HCT116 (cell line): Measurements from ENCODE around the gene RHOD. TPM values are rescaled to one million over a fixed set of nuclear protein-coding genes. Genes with fewer than 3 reads are reported as not detected.

Experiments used
- ATAC-seq: fragments of 200-7000 bp; cut with Tn5 transposase; 2 replicates; pipeline ENCODE4 v1.9.1; 2020; ENCODE audit warnings: mild to moderate bottlenecking, moderate library complexity
- BruUV-seq: library from RNA; stranded (reverse); fragments of 400-500 nt; replicated peaks from 2 replicates; lab custom pipeline; 2021; lab: Mats Ljungman, UMichigan
- CTCF ChIA-PET: fragments of 300-600 bp; sonication (Branson Sonifier 250); formaldehyde crosslinking; loops from one replicate; lab custom pipeline; 2021; ENCODE audit warnings: antibody characterized with exemption; lab: Charles Lee
- POLR2A ChIA-PET: fragments of 300-600, 350-600 bp; sonication (Branson Sonifier 250); formaldehyde crosslinking; loops from one replicate; lab custom pipeline; 2021; ENCODE audit warnings: antibody characterized with exemption; lab: Charles Lee
- RAD21 ChIA-PET, 2 experiments: fragments of 300-600 bp; sonication (Branson Sonifier 250); formaldehyde crosslinking; loops; one replicate each; lab custom pipeline; 2023; ENCODE audit warnings: low total read pairs in 2 of 2; ENCODE audit not compliant: uncharacterized antibody in 2 of 2, unreplicated experiment in 2 of 2, low non-redundant PET in 1 of 2; lab: Charles Lee
- DNase-seq: peaks from one replicate; pipeline ENCODE4 v3.0.0-alpha.2; 2010; ENCODE audit warnings: low read depth, low spot score
- H2AFZ ChIP-seq: fragments of 200-600 bp; shearing (Covaris generic), sonication (generic); 2 replicates; pipeline ENCODE4 v1.6.1; 2017; ENCODE audit warnings: low read depth, mixed run types, mixed read lengths, antibody characterized with exemption, low read length; ENCODE audit not compliant: poor library complexity, severe bottlenecking
- H3K27ac ChIP-seq: 2 replicates; pipeline ENCODE4 v1.5.1; 2012; ENCODE audit warnings: low read depth, low read length
- H3K27me3 ChIP-seq: fragments of 200-600 bp; sonication (generic); 2 replicates; pipeline ENCODE4 v1.6.1; 2016; ENCODE audit warnings: mixed run types, low read length, mixed read lengths; ENCODE audit not compliant: insufficient read depth
- H3K36me3 ChIP-seq, 2 experiments: fragments of 200-500 bp in 1 of 2; fragments of 200-600 bp in 1 of 2; sonication (Bioruptor generic) in 1 of 2; sonication (generic) in 1 of 2; 2 replicates each; pipeline versions ENCODE4 v1.5.1 to v1.6.1; 2014 to 2016; ENCODE audit warnings: low read length in 2 of 2, inconsistent platforms in 1 of 2, mixed read lengths in 1 of 2, mixed run types in 1 of 2; ENCODE audit not compliant: insufficient read depth in 2 of 2, control insufficient read depth in 1 of 2
- H3K4me1 ChIP-seq, 2 experiments: fragments of 200-600 bp in 1 of 2; sonication (generic) in 1 of 2; 2 replicates each; pipeline versions ENCODE4 v1.5.1 to v1.6.1; 2012 to 2017; ENCODE audit warnings: low read length in 2 of 2, inconsistent platforms in 1 of 2, mild to moderate bottlenecking in 1 of 2, mixed read lengths in 1 of 2, mixed run types in 1 of 2, moderate library complexity in 1 of 2; ENCODE audit not compliant: insufficient read depth in 2 of 2, control insufficient read depth in 1 of 2
- H3K4me2 ChIP-seq: fragments of 200-600 bp; sonication (generic); 2 replicates; pipeline ENCODE4 v1.6.1; 2017; ENCODE audit warnings: mixed run types, low read length, mixed read lengths
- H3K4me3 ChIP-seq, 2 experiments: fragments of 200-600 bp in 1 of 2; sonication (generic) in 1 of 2; replicated peaks in 1 of 2; 2 replicates each; pipeline ENCODE4 v1.5.1; 2011 to 2016; ENCODE audit warnings: low read length in 2 of 2, control low read depth in 1 of 2, low read depth in 1 of 2, mild to moderate bottlenecking in 1 of 2, mixed read lengths in 1 of 2, mixed run types in 1 of 2
- H3K79me2 ChIP-seq: fragments of 200-600 bp; sonication (generic); 2 replicates; pipeline ENCODE4 v1.6.1; 2017; ENCODE audit warnings: mild to moderate bottlenecking, mixed run types, low read length, moderate library complexity, mixed read lengths; ENCODE audit not compliant: insufficient read depth
- H3K9ac ChIP-seq: fragments of 200-600 bp; sonication (generic); 2 replicates; pipeline ENCODE4 v1.6.1; 2016; ENCODE audit warnings: low read length, mixed read lengths
- H3K9me2 ChIP-seq: fragments of 200-600 bp; sonication (generic), shearing (Covaris generic); 2 replicates; pipeline ENCODE4 v1.6.1; 2017; ENCODE audit warnings: mixed run types, mild to moderate bottlenecking, moderate library complexity; ENCODE audit not compliant: insufficient read depth
- H3K9me3 ChIP-seq, 2 experiments: fragments of 200-500 bp in 1 of 2; fragments of 200-600 bp in 1 of 2; sonication (Bioruptor generic) in 1 of 2; sonication (generic) in 1 of 2; 2 replicates each; pipeline ENCODE4 v1.6.1; 2014 to 2017; ENCODE audit warnings: low read length in 2 of 2, mixed read lengths in 2 of 2, inconsistent platforms in 1 of 2, low read depth in 1 of 2, mild to moderate bottlenecking in 1 of 2, mixed run types in 1 of 2, moderate library complexity in 1 of 2; ENCODE audit not compliant: control insufficient read depth in 1 of 2, insufficient read depth in 1 of 2
- H4K20me1 ChIP-seq: fragments of 200-600 bp; sonication (generic), shearing (Covaris generic); 2 replicates; pipeline ENCODE4 v1.6.1; 2017; ENCODE audit warnings: mixed run types, mild to moderate bottlenecking, moderate library complexity; ENCODE audit not compliant: insufficient read depth
- CBX3 ChIP-seq: IDR thresholded peaks from 2 replicates; pipeline ENCODE4 v1.6.1; 2012; ENCODE audit warnings: low read depth
- CEBPB ChIP-seq: IDR thresholded peaks from 2 replicates; pipeline ENCODE4 v1.6.1; 2012; ENCODE audit warnings: low read depth
- ELF1 ChIP-seq: IDR thresholded peaks from 2 replicates; pipeline ENCODE4 v1.6.1; 2012; ENCODE audit warnings: low read depth, borderline replicate concordance
- EZH2 ChIP-seq: fragments of 200-600 bp; sonication (generic); IDR thresholded peaks from 2 replicates; pipeline ENCODE4 v1.6.1; 2017; ENCODE audit warnings: antibody characterized with exemption, mixed run types
- FOSL1 ChIP-seq: IDR thresholded peaks from 2 replicates; pipeline ENCODE4 v1.6.1; 2012; ENCODE audit warnings: low read depth
- JUND ChIP-seq: IDR thresholded peaks from 2 replicates; pipeline ENCODE4 v1.6.1; 2012
- POLR2A ChIP-seq: IDR thresholded peaks from 2 replicates; pipeline ENCODE4 v1.7.0; 2011; ENCODE audit warnings: borderline replicate concordance; ENCODE audit not compliant: insufficient read depth, insufficient read length; ENCODE audit errors: extremely low read depth
- SIN3A ChIP-seq: IDR thresholded peaks from 2 replicates; pipeline ENCODE4 v1.6.1; 2012; ENCODE audit warnings: low read depth
- SP1 ChIP-seq: IDR thresholded peaks from 2 replicates; pipeline ENCODE4 v1.6.1; 2012; ENCODE audit warnings: low read depth
- SRF ChIP-seq: IDR thresholded peaks from 2 replicates; pipeline ENCODE4 v1.6.1; 2012; ENCODE audit warnings: low read depth
- YY1 ChIP-seq: IDR thresholded peaks from 2 replicates; pipeline ENCODE4 v1.6.1; 2011; ENCODE audit warnings: low read length, low read depth, moderate library complexity, mild to moderate bottlenecking; ENCODE audit not compliant: insufficient replicate concordance; ENCODE audit errors: extremely low read depth
- intact Hi-C: fragments of 100-400 bp; cut with micrococcal nuclease; formaldehyde crosslinking; loops from 2 replicates; pipeline ENCODE4 v1.10.0; 2022
- total RNA-seq: library from RNA; stranded (reverse); gene quantifications from one replicate; pipeline ENCODE4 v1.2.1, GENCODE V29; 2021; ENCODE audit not compliant: unreplicated experiment
- TF ChIP-seq, protein P1 (sequence below), 3 experiments: fragments of 200-600 bp in 1 of 3; sonication (generic) in 1 of 3; IDR thresholded peaks in 2 of 3; conservative IDR thresholded peaks in 1 of 3; 2 replicates each; pipeline ENCODE4 v1.5.1; 2012 to 2017; ENCODE audit warnings: low read depth in 2 of 3, low read length in 2 of 3, antibody characterized with exemption in 1 of 3, borderline replicate concordance in 1 of 3, control low read depth in 1 of 3, mild to moderate bottlenecking in 1 of 3, mixed read lengths in 1 of 3, mixed run types in 1 of 3, moderate library complexity in 1 of 3; ENCODE audit not compliant: insufficient read depth in 1 of 3
- TF ChIP-seq, protein P2 (sequence below): IDR thresholded peaks from 2 replicates; pipeline ENCODE4 v1.6.1; 2012
- TF ChIP-seq, protein P3 (sequence below): IDR thresholded peaks from 2 replicates; pipeline ENCODE4 v1.6.1; 2011; ENCODE audit warnings: mild to moderate bottlenecking, low read length, moderate library complexity; ENCODE audit not compliant: insufficient replicate concordance; ENCODE audit errors: extremely low read depth

Gene RHOD
- total RNA-seq, 1 experiment from 2014 or later = 42.0 TPM

DNA sequence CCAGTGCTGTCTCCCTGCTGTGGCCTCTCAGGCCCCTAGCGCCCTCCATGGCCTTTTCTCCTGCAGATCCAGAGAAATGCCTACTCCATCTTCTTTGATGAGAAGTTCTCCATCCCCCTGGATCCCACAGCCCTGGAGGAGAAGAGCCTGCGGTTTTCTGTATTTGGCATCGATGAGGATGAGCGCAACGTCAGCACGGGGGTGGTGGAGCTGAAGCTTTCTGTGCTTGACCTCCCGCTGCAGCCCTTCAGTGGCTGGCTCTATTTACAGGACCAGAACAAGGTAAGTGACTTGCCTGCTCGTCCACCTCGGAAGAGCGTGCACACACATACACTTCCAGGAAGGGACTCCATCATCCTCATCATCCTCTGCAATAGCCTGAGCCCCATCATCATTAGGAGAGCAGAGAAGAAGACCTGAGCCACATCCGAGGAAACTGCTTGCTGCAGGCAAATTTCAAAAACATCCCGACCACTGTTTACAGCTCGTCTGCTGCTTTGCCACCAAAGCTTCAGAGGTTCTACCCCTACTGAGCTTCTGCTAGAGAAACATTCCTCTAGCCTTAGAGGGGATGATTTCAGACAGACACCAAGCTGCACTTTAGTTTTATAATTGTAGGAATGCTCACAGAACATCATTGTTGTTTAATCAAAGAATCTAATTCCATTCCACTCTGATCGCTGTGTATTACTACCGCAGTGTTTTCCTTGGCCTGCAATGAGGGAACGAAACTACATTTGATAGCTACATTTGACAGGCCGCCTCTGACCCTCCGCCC is 12.9 kb upstream of the RHOD start:
- DNase-seq = no peak
- no peaks in the 10 kb centered on the region for H3K27me3 ChIP-seq

More for the DNA sequence above, 12.9 kb upstream of the RHOD start:
- H3K4me2 ChIP-seq = no peak overlapping the region
- ATAC-seq = no peak
- peaks cover 0 to 18% of the 10 kb centered on the region in 2 experiments; a peak in 2 of 4 replicates for H3K4me1 ChIP-seq
- no peak overlapping the region for H3K4me3 ChIP-seq
- intact Hi-C loops = no loop called here
- ChIA-PET CTCF (no interaction called here), POLR2A (no interaction called here)
- no peak overlapping the region for H3K9ac ChIP-seq
- TF ChIP-seq, protein P1, sequence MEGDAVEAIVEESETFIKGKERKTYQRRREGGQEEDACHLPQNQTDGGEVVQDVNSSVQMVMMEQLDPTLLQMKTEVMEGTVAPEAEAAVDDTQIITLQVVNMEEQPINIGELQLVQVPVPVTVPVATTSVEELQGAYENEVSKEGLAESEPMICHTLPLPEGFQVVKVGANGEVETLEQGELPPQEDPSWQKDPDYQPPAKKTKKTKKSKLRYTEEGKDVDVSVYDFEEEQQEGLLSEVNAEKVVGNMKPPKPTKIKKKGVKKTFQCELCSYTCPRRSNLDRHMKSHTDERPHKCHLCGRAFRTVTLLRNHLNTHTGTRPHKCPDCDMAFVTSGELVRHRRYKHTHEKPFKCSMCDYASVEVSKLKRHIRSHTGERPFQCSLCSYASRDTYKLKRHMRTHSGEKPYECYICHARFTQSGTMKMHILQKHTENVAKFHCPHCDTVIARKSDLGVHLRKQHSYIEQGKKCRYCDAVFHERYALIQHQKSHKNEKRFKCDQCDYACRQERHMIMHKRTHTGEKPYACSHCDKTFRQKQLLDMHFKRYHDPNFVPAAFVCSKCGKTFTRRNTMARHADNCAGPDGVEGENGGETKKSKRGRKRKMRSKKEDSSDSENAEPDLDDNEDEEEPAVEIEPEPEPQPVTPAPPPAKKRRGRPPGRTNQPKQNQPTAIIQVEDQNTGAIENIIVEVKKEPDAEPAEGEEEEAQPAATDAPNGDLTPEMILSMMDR (IDR thresholded peaks at IDR 0.05 in 2 of 3, conservative IDR thresholded peaks at IDR 0.05 in 1 of 3; ENCODE audit: borderline replicate concordance in 1 of 3, insufficient read depth in 1 of 3, low read depth in 2 of 3, low read length in 2 of 3) = no peak
- TF ChIP-seq CBX3 = no peak
- TF ChIP-seq, protein P2, sequence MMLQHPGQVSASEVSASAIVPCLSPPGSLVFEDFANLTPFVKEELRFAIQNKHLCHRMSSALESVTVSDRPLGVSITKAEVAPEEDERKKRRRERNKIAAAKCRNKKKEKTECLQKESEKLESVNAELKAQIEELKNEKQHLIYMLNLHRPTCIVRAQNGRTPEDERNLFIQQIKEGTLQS = no peak
- no peak for TF ChIP-seq CEBPB
- no peak for TF ChIP-seq SRF
- TF ChIP-seq JUND = no peak
- no peak for TF ChIP-seq FOSL1
- no peak for TF ChIP-seq POLR2A
- TF ChIP-seq YY1 = no peak
- TF ChIP-seq ELF1 = no peak
- no peak for TF ChIP-seq SP1
- TF ChIP-seq SIN3A = no peak
- TF ChIP-seq EZH2 = no peak
- TF ChIP-seq, protein P3, sequence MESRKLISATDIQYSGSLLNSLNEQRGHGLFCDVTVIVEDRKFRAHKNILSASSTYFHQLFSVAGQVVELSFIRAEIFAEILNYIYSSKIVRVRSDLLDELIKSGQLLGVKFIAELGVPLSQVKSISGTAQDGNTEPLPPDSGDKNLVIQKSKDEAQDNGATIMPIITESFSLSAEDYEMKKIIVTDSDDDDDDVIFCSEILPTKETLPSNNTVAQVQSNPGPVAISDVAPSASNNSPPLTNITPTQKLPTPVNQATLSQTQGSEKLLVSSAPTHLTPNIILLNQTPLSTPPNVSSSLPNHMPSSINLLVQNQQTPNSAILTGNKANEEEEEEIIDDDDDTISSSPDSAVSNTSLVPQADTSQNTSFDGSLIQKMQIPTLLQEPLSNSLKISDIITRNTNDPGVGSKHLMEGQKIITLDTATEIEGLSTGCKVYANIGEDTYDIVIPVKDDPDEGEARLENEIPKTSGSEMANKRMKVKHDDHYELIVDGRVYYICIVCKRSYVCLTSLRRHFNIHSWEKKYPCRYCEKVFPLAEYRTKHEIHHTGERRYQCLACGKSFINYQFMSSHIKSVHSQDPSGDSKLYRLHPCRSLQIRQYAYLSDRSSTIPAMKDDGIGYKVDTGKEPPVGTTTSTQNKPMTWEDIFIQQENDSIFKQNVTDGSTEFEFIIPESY = no peak
- TF ChIP-seq, all 23 proteins: peak for 0
- H3K9me2 ChIP-seq = no peaks in the 10 kb centered on the region
- RAD21 ChIA-PET = no interaction called here
- no peaks in the 10 kb centered on the region for H3K79me2 ChIP-seq
- BruUV-seq = no TSS peak
- H4K20me1 ChIP-seq = no peaks in the 10 kb centered on the region
- no peaks in the 10 kb centered on the region for H3K9me3 ChIP-seq
- H3K36me3 ChIP-seq = no peaks in the 10 kb centered on the region
- no peak overlapping the region for H2AFZ ChIP-seq
- no peak overlapping the region for H3K27ac ChIP-seq
